ENCODE measurements around the gene CIDEA.

CIDEA gene

DNA sequence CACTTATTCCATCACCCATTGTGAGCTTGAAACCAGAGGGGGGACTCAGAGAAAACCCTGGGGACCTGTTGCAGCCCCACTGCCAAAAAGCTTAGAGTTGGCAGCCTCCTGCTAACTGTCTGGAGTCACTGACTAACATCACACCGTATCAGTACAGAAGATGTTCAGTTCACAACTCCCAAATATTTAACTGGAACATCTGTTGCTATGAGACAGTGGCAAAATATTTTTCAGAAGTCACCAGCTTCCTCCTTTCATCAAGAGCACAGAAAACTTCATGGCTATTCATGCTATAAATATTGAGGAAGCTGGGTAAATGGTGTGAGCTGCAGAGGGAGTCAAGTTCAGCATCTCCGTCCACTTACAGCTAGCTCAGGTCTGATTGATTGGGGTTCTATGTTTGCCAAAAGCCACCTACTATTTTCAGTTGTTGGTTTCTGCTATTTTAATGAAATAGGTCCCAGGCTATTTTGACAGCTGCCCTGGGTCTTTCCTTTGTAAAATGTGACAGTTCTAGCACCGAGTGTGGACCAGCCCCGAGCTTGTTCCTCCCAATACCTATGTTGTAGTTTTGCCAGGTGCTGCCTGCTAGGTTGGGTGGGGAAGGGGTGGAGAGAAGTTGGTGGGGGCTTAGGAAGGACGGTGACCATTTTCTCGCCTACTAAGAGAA, 63.6 kb downstream of the CIDEA start:
- DNase-seq (ENCODE audit: low spot score) = no peak

DNA sequence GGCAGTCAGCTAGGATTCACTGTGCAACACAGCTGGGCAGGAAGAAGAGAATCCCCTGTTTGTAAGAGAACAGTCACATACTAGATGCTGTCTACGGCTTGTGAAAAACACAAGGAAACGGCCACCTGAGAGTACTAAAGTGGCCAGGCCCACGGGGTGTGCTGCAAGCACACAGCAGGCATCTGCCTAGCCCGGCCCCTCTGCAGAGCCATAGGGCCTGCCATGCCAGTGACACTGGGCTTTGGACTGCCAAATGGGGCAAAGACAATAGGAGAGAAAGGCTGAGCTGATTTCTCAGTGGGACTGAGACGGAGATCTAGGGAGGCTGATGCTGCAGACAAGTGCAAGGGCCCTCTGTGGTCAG, 64.2 kb downstream of the CIDEA start:
- no peak for DNase-seq (ENCODE audit: low spot score)

DNA sequence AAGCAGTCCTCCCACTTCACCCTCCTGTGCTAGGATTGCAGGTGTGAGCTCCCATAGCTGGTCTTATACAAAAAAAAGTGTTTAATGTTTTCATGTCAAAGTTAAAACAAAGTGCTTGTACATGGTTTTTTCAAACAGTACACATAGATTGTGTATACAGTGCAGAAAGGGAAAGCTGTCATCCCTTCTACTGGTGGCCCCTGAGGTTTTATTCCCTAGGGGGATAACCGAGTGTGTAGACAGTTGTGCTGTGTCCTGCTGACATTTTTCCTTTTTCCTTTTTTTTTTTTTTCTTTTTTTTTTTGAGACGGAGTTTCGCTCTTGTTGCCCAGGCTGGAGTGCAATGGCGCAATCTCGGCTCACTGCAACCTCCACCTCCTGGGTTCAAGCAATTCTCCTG, 64.7 kb downstream of the CIDEA start:
- DNase-seq (ENCODE audit: low spot score) = no peak

- DNase-seq (ENCODE audit: low spot score) = no peak
Measured at GRCh38 chr18:12321333-12321732, 67.2 kb downstream of the CIDEA start.

DNA sequence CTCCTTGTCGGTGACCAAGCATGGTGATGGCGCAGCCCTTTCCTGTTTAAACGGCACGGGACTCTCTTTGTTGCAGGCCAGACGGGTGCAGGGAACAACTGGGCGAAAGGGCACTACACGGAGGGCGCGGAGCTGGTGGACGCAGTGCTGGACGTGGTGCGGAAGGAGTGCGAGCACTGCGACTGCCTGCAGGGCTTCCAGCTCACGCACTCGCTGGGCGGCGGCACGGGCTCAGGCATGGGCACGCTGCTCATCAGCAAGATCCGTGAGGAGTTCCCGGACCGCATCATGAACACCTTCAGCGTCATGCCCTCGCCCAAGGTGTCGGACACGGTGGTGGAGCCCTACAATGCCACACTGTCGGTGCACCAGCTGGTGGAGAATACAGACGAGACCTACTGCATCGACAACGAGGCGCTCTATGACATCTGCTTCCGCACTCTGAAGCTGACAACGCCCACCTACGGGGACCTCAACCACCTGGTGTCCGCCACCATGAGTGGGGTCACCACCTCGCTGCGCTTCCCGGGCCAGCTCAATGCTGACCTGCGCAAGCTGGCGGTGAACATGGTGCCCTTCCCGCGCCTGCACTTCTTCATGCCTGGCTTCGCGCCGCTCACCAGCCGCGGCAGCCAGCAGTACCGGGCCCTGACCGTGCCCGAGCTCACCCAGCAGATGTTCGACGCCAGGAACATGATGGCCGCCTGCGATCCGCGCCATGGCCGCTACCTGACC, 71.0 kb downstream of the CIDEA start:
- DNase-seq (ENCODE audit: low spot score) = no peak

GRCh38 chr18:12325726-12326245, 71.6 kb downstream of the CIDEA start:
- no peak for DNase-seq (ENCODE audit: low spot score)

GRCh38 chr18:12326711-12327460, 72.7 kb downstream of the CIDEA start:
- no peak for DNase-seq (ENCODE audit: low spot score)

Small RNA genes lying within 50 kb of the gene (small RNA-seq; reads per million reads assigned to genes)
- gene RNU6-170P = 0 reads per million in 2 experiments

Measured in SK-N-DZ (cell line).